Right lobe of liver (tissue), 6 donors: ENCODE data around the gene RIPOR2. TPM values are rescaled to one million over a fixed set of nuclear protein-coding genes. Genes with fewer than 3 reads are reported as not detected.

Experiments
- ATAC-seq, 4 donors: fragments of 200-7000 bp; cut with Tn5 transposase; one replicate each; pipeline ENCODE4 v1.9.1; 2020; ENCODE audit warnings: mild to moderate bottlenecking in 4 of 4, moderate library complexity in 4 of 4
- DNase-seq, 3 donors: peaks; one replicate each; pipeline ENCODE4 v3.0.0-alpha.2; 2020
- H3K27ac ChIP-seq, 3 donors: fragments of 200-600 bp; one replicate each; pipeline ENCODE4 v1.8.0; 2022
- H3K27me3 ChIP-seq, 2 donors: fragments of 200-600 bp; one replicate each; pipeline ENCODE4 v1.8.0; 2022
- H3K36me3 ChIP-seq, 4 donors: fragments of 200-600 bp; sonication (generic) in 1 of 4; one replicate each; pipeline versions ENCODE4 v1.5.1 to v1.8.0; 2017 to 2022; ENCODE audit warnings: control low read depth in 1 of 4
- H3K4me1 ChIP-seq, 4 donors: fragments of 200-600 bp; sonication (generic) in 1 of 4; one replicate each; pipeline versions ENCODE4 v1.5.1 to v1.8.0; 2017 to 2022; ENCODE audit warnings: control low read depth in 1 of 4
- H3K4me3 ChIP-seq, 3 donors: fragments of 200-600 bp; one replicate each; pipeline ENCODE4 v1.8.0; 2022
- H3K9me3 ChIP-seq, 4 donors: fragments of 200-600 bp; sonication (generic) in 1 of 4; one replicate each; pipeline versions ENCODE4 v1.5.1 to v1.8.0; 2017 to 2022; ENCODE audit warnings: control low read depth in 1 of 4
- CTCF ChIP-seq, 4 donors: fragments of 200-600 bp in 3 of 4; fragments of 450-650 bp in 1 of 4; IDR thresholded peaks; one replicate each; pipeline versions ENCODE4 v1.5.1 to v1.8.0; 2016 to 2022; ENCODE audit warnings: antibody characterized with exemption in 4 of 4, mild to moderate bottlenecking in 2 of 4
- POLR2A ChIP-seq: fragments of 450-650 bp; IDR thresholded peaks from one replicate; pipeline ENCODE4 v1.6.1; 2017; ENCODE audit warnings: antibody characterized with exemption, mild to moderate bottlenecking
- WGBS: methylation state at CpG from one replicate; pipeline ENCODE4 v1.1.6; 2018; ENCODE audit warnings: low coverage, low lambda C conversion rate; ENCODE audit not compliant: insufficient coverage; ENCODE audit errors: missing lambda C conversion rate; 5-methylcytosine and 5-hydroxymethylcytosine counted together
- intact Hi-C, 2 donors: fragments of 100-400 bp; cut with DNase I; formaldehyde crosslinking; loops; one replicate each; pipeline versions ENCODE4 v1.11.2 to v1.14.1; 2022
- total RNA-seq, 6 experiments: library from RNA; depleted of rRNA in 2 of 6; stranded (reverse); fragments of >200 nt in 2 of 6; fragmentation: NEBNext Ultra II Directional in 3 of 6; extraction: Animal tissue kit (Norgen Biotek cat#: 25700) in 3 of 6; gene quantifications; one replicate each; pipeline versions ENCODE4 v1.1.0 to v1.2.4, GENCODE V29; 2016 to 2023
- donor health status: DM: no; HTN: yes; CAD: no.
- donor health status: DM: no; HTN: no; CAD: no.
- donor health status: DM: no; HTN: no; CAD: no.
- donor health status: DM: no; HTN: yes; CAD: no.
- donor health status: DM: no; HTN: yes; CAD: no.

Gene RIPOR2
- total RNA-seq, 6 experiments from 2014 or later = 1.8 to 4.6 (median 3.5) TPM

GRCh38 chr6:24910961-24911725, 24.6 kb downstream of the RIPOR2 start:
- peak; percentile 52 to 63 (median 54) for DNase-seq
- Histone ChIP-seq H3K27me3 (no peaks in the 10 kb centered on the region), H3K36me3 (no peaks in the 10 kb centered on the region), H3K4me1 (peaks cover 0 to 15% (median 0%) of the 10 kb centered on the region in 4 donors), H3K27ac (no peak overlapping the region), H3K9me3 (no peaks in the 10 kb centered on the region), H3K4me3 (peak overlapping the region; percentile 36 to 50 (median 42))
- under 1% methylated on average over 19 of the region's 56 CpGs for WGBS
- peak; percentile 56 to 63 (median 59) for ATAC-seq
- intact Hi-C loops = no loop called here
- TF ChIP-seq POLR2A (no peak), CTCF (IDR thresholded peaks at IDR 0.05) (no peak)

GRCh38 chr6:24910331-24910960, 25.3 kb downstream of the RIPOR2 start:
- Histone ChIP-seq H3K36me3 (no peaks in the 10 kb centered on the region), H3K9me3 (no peaks in the 10 kb centered on the region), H3K4me1 (peaks cover 0 to 15% (median 0%) of the 10 kb centered on the region in 4 donors), H3K27me3 (no peaks in the 10 kb centered on the region), H3K4me3 (peak overlapping the region; percentile 36 to 50 (median 42)), H3K27ac (no peak overlapping the region)
- WGBS = 2% methylated on average over 9 of the region's 33 CpGs
- peak; percentile 32 to 41 (median 34) for ATAC-seq
- peak in 1 of 3 donors; percentile 33 for DNase-seq
- intact Hi-C loops = no loop called here
- TF ChIP-seq POLR2A (no peak), CTCF (IDR thresholded peaks at IDR 0.05) (no peak)

GRCh38 chr6:24909241-24910216, 26.2 kb downstream of the RIPOR2 start:
- peak overlapping the region in 2 of 3 donors; percentile 36 to 50 for H3K4me3 ChIP-seq
- ATAC-seq (no peak), DNase-seq (no peak)
- TF ChIP-seq POLR2A = no peak
- TF ChIP-seq CTCF (IDR thresholded peaks at IDR 0.05) = no peak
- H3K4me1 ChIP-seq = peaks cover 0 to 15% (median 0%) of the 10 kb centered on the region in 4 donors
- H3K27me3 ChIP-seq = no peaks in the 10 kb centered on the region
- H3K27ac ChIP-seq = no peak overlapping the region
- 37% methylated on average over 20 of the region's 20 CpGs for WGBS
- H3K36me3 ChIP-seq = no peaks in the 10 kb centered on the region
- intact Hi-C loops = no loop called here
- no peaks in the 10 kb centered on the region for H3K9me3 ChIP-seq

GRCh38 chr6:24908650-24909035, 27.1 kb downstream of the RIPOR2 start:
- Histone ChIP-seq H3K27me3 (no peaks in the 10 kb centered on the region), H3K36me3 (no peaks in the 10 kb centered on the region), H3K4me1 (peaks cover 0 to 15% (median 0%) of the 10 kb centered on the region in 4 donors), H3K9me3 (no peaks in the 10 kb centered on the region), H3K27ac (no peak overlapping the region), H3K4me3 (no peak overlapping the region)
- WGBS = 38% methylated on average over 4 of the region's 4 CpGs
- intact Hi-C loops = no loop called here
- ATAC-seq (peak in 1 of 4 donors; percentile 8), DNase-seq (no peak)
- TF ChIP-seq POLR2A (no peak), CTCF (IDR thresholded peaks at IDR 0.05) (no peak)
